Mesothelial cell of epicardium (in vitro differentiated cells): ENCODE measurements around the gene CNKSR3. TPM values are rescaled to one million over a fixed set of nuclear protein-coding genes. Genes with fewer than 3 reads are reported as not detected.

Experiments
- DNase-seq, 2 experiments: peaks; one replicate each; pipeline ENCODE4 v3.0.0; 2021; ENCODE audit warnings: low spot score in 2 of 2; ENCODE audit not compliant: unreplicated experiment in 2 of 2
- H3K27ac Mint-ChIP-seq: 2 replicates; pipeline ENCODE4 v1.8.0; 2021; ENCODE audit warnings: mixed read lengths
- H3K27me3 Mint-ChIP-seq: 2 replicates; pipeline ENCODE4 v1.8.0; 2021; ENCODE audit warnings: low read depth, mixed read lengths
- H3K36me3 Mint-ChIP-seq: 2 replicates; pipeline ENCODE4 v1.8.0; 2021; ENCODE audit warnings: mixed read lengths
- H3K4me1 Mint-ChIP-seq: 2 replicates; pipeline ENCODE4 v1.8.0; 2021; ENCODE audit warnings: mixed read lengths
- H3K4me3 Mint-ChIP-seq: 2 replicates; pipeline ENCODE4 v1.8.0; 2021; ENCODE audit warnings: mild to moderate bottlenecking, moderate library complexity, mixed read lengths
- H3K9me3 Mint-ChIP-seq: 2 replicates; pipeline ENCODE4 v1.8.0; 2021; ENCODE audit warnings: mixed read lengths
- total RNA-seq: library from RNA; stranded (reverse); gene quantifications from 3 replicates; pipeline ENCODE4 v1.2.1, GENCODE V29; 2021
- TF ChIP-seq, protein P1 (sequence below): fragments of 200-600 bp; sonication (generic); IDR thresholded peaks from one replicate; pipeline ENCODE4 v1.5.0; 2021; ENCODE audit warnings: antibody characterized with exemption; ENCODE audit not compliant: unreplicated experiment

The CNKSR3 gene
- total RNA-seq, 1 donor from 2014 or later, result 13.4 TPM

DNA sequence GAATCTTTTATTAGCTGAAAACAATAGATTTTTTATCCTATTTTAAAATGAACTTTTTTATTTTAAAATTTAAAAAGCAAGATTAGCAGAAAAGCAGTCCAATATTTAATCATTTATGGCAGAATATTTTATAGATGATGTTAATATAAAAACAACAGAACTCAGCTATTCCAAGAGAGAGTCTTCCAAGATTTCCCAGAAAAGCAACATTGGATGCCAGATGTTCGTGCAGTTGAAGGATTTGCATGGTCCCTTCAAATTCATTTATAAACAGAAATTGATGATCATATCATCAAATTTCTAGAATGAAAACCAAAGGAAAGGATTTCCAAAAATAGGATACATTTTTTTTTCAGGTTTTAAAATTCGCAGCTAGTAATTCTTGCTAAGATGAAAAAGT is 25.4 kb upstream of the CNKSR3 start:
- TF ChIP-seq, protein P1, sequence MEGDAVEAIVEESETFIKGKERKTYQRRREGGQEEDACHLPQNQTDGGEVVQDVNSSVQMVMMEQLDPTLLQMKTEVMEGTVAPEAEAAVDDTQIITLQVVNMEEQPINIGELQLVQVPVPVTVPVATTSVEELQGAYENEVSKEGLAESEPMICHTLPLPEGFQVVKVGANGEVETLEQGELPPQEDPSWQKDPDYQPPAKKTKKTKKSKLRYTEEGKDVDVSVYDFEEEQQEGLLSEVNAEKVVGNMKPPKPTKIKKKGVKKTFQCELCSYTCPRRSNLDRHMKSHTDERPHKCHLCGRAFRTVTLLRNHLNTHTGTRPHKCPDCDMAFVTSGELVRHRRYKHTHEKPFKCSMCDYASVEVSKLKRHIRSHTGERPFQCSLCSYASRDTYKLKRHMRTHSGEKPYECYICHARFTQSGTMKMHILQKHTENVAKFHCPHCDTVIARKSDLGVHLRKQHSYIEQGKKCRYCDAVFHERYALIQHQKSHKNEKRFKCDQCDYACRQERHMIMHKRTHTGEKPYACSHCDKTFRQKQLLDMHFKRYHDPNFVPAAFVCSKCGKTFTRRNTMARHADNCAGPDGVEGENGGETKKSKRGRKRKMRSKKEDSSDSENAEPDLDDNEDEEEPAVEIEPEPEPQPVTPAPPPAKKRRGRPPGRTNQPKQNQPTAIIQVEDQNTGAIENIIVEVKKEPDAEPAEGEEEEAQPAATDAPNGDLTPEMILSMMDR, result no peak
- no peak overlapping the region for H3K4me3 Mint-ChIP-seq
- no peaks in the 10 kb centered on the region for H3K27me3 Mint-ChIP-seq
- H3K4me1 Mint-ChIP-seq, result peaks cover 33% of the 10 kb centered on the region
- H3K9me3 Mint-ChIP-seq, result no peaks in the 10 kb centered on the region
- no peak for DNase-seq
- no peak overlapping the region for H3K27ac Mint-ChIP-seq
- H3K36me3 Mint-ChIP-seq, result no peaks in the 10 kb centered on the region

DNA sequence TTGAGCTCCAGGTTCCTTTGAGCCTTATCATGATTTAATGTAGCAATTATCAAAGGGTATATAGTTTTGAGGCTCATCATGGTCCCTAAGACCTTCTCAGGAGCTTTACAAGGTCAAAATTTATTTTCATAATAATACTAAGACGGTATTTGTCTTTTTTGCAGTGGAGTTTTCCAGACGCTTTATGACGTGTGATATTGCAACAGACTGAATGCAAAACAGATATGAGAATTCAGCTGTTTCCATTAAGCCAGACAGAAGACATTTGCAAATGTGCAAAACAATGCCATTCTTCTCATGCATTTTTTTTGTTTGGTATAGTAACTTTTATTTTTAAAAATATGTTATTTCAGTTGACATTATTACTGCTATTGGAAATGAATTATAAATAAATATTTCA is 24.7 kb upstream of the CNKSR3 start:
- H3K9me3 Mint-ChIP-seq, result no peaks in the 10 kb centered on the region
- TF ChIP-seq, protein P1, result no peak
- DNase-seq, result no peak
- no peaks in the 10 kb centered on the region for H3K36me3 Mint-ChIP-seq
- H3K4me3 Mint-ChIP-seq, result no peak overlapping the region
- peaks cover 30% of the 10 kb centered on the region for H3K4me1 Mint-ChIP-seq
- no peaks in the 10 kb centered on the region for H3K27me3 Mint-ChIP-seq
- no peak overlapping the region for H3K27ac Mint-ChIP-seq

DNA sequence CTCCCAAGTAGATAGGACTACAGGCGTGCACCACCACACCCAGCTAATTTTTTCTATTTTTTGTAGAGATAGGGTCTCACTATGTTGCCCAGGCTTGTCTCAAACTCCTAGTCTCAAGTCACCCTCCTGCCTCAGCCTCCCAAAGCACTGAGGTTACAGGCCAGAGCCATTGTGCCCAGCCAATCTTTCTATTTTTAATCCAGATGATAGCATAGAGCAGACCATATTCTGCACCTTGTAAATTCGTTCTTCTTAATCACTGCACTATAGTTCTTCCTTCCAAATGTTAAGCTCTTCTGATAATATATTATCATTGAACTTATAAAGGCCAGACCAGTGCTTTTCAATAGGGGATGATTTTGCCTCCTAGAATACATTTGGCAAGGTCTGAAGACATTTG is 24.0 kb upstream of the CNKSR3 start:
- no peak overlapping the region for H3K27ac Mint-ChIP-seq

DNA sequence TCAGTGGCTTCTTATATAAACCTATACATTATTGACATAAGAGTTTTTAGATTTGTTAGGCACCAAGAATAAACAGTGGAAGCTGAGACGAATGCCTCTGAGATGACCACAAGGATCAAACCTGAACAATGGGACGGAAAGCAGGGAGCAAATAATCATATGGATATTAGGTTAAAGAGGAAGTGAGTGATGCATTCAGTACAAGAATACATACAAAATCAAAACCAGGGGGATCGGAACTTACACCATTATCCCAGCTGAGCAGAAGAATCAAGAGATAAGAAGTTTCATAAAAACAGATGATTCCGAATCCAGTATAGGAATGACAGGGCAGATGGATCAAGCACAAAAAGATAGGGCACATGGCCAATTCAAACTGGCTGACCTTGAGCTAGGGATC is 21.9 kb upstream of the CNKSR3 start:
- Mint-ChIP-seq H3K4me1 (peaks cover 14% of the 10 kb centered on the region), H3K27ac (no peak overlapping the region), H3K4me3 (no peak overlapping the region), H3K9me3 (peaks cover 3% of the 10 kb centered on the region), H3K27me3 (no peaks in the 10 kb centered on the region), H3K36me3 (no peaks in the 10 kb centered on the region)
- no peak for DNase-seq
- TF ChIP-seq, protein P1, result no peak

More for the DNA sequence above, 24.0 kb upstream of the CNKSR3 start:
- Mint-ChIP-seq H3K4me1 (peaks cover 27% of the 10 kb centered on the region), H3K9me3 (no peaks in the 10 kb centered on the region), H3K27me3 (no peaks in the 10 kb centered on the region), H3K4me3 (no peak overlapping the region), H3K36me3 (no peaks in the 10 kb centered on the region)
- DNase-seq, result no peak
- TF ChIP-seq, protein P1, result no peak

DNA sequence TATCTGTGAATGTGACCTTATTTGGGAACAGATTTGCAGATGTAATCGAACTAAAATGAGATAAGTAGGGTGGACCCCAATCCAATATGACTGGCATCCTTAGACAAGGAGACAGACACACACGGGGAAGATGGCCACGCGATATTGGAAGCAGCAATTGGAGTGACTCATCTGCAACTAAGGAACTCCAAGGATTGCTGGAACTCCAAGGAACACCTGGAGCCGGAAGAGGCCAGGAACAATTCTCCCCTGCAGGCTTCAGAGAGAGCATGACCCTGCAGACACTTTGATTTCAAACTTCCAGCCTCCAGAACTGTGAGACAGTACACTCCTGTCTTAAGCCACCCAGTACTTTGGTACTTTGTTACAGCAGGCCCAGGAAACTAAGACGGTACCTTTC is 19.5 kb upstream of the CNKSR3 start:
- Mint-ChIP-seq H3K9me3 (peaks cover 3% of the 10 kb centered on the region), H3K27ac (no peak overlapping the region), H3K4me3 (no peak overlapping the region), H3K27me3 (no peaks in the 10 kb centered on the region), H3K4me1 (no peaks in the 10 kb centered on the region), H3K36me3 (no peaks in the 10 kb centered on the region)
- TF ChIP-seq, protein P1, result no peak
- no peak for DNase-seq

DNA sequence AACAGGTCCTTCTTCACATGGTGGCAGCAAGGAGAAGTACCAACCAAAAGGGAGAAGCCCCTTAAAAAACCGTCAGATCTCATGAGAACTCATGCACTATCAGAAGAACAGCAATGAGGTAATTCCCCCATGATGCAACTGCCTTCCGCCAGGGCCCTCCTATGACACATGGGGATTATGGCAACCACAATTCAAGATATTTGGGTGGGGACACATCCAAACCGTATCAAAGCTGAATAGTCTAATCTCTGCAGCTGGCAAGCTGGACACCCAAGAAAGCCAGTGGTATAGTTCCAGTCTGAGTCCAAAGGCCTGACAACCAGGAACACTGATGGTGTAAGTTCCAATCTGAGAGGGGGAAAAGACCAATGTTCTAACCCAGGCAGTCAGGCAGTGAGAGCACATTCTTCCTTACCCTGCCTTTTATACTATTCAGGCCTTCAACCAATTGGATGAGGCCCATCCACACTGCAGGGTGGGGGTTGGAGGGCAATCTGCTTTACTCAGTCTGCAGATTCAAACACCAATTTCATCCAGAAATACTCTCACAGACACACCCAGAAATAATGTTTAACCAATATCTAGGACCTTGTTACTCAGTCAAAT is 17.9 kb upstream of the CNKSR3 start:
- no peak for DNase-seq
- Mint-ChIP-seq H3K36me3 (no peaks in the 10 kb centered on the region), H3K4me3 (no peak overlapping the region), H3K27ac (no peak overlapping the region), H3K9me3 (peaks cover 3% of the 10 kb centered on the region), H3K4me1 (no peaks in the 10 kb centered on the region), H3K27me3 (no peaks in the 10 kb centered on the region)
- TF ChIP-seq, protein P1, result no peak
